Central memory CD8-positive, alpha-beta T cell (primary cell): ENCODE measurements around the gene ZNF446.
"Not testable (repeated sequence)": the region's sequence is repeated elsewhere in the genome, so short reads cannot be mapped to it uniquely, and the experiment has no call there.

ENCODE experiments used
- ATAC-seq: fragments of 150-1000 bp; cut with Tn5 transposase; replicated peaks from 2 replicates; pipeline ENCODE4 v1.10.0; 2022; ENCODE audit warnings: mild to moderate bottlenecking, moderate FRiP score, moderate number of reproducible peaks; ENCODE audit not compliant: poor library complexity, severe bottlenecking; ENCODE audit errors: extremely low read depth
- DNase-seq, 2 donors: peaks; one replicate each; pipeline ENCODE4 v3.0.0; 2021; ENCODE audit warnings: low spot score in 2 of 2
- H3K27ac Mint-ChIP-seq: one replicate; pipeline ENCODE4 v1.8.0; 2022; ENCODE audit warnings: low read depth, mild to moderate bottlenecking, moderate library complexity, mixed read lengths
- H3K27me3 Mint-ChIP-seq: one replicate; pipeline ENCODE4 v1.8.0; 2022; ENCODE audit warnings: mixed read lengths
- H3K36me3 Mint-ChIP-seq: one replicate; pipeline ENCODE4 v1.8.0; 2022; ENCODE audit warnings: mild to moderate bottlenecking, moderate library complexity, mixed read lengths; ENCODE audit not compliant: insufficient read depth
- H3K4me1 Mint-ChIP-seq: one replicate; pipeline ENCODE4 v1.8.0; 2022; ENCODE audit warnings: mixed read lengths
- H3K4me3 Mint-ChIP-seq: one replicate; pipeline ENCODE4 v1.8.0; 2022; ENCODE audit warnings: mild to moderate bottlenecking, moderate library complexity, mixed read lengths
- H3K9me3 Mint-ChIP-seq: one replicate; pipeline ENCODE4 v1.8.0; 2022; ENCODE audit warnings: mixed read lengths

The ZNF446 gene

GRCh38 chr19:58474291-58474996, 1.7 kb upstream of the ZNF446 start:
- ATAC-seq (no peak), DNase-seq (no peak)
- H3K4me1 Mint-ChIP-seq, result peaks cover 8% of the 10 kb centered on the region
- H3K27me3 Mint-ChIP-seq, result no peaks in the 10 kb centered on the region
- peak overlapping the region; percentile 91 for H3K27ac Mint-ChIP-seq
- H3K4me3 Mint-ChIP-seq, result peak overlapping the region; percentile 77
- no peaks in the 10 kb centered on the region for H3K9me3 Mint-ChIP-seq
- peaks cover 23% of the 10 kb centered on the region for H3K36me3 Mint-ChIP-seq

GRCh38 chr19:58474997-58475713, 997 bp upstream of the ZNF446 start:
- H3K4me1 Mint-ChIP-seq, result peaks cover 8% of the 10 kb centered on the region
- H3K36me3 Mint-ChIP-seq, result peaks cover 23% of the 10 kb centered on the region
- no peak for DNase-seq
- H3K4me3 Mint-ChIP-seq, result peak overlapping the region; percentile 77
- peak overlapping the region; percentile 91 for H3K27ac Mint-ChIP-seq
- peak; percentile 18 for ATAC-seq
- H3K27me3 Mint-ChIP-seq, result no peaks in the 10 kb centered on the region
- H3K9me3 Mint-ChIP-seq, result no peaks in the 10 kb centered on the region

GRCh38 chr19:58476498-58477015, 405 bp downstream of the ZNF446 start:
- peak overlapping the region; percentile 77 for H3K4me3 Mint-ChIP-seq
- DNase-seq (no peak), ATAC-seq (no peak)
- H3K27ac Mint-ChIP-seq, result peak overlapping the region; percentile 91
- peaks cover 22% of the 10 kb centered on the region for H3K36me3 Mint-ChIP-seq
- H3K9me3 Mint-ChIP-seq, result no peaks in the 10 kb centered on the region
- H3K27me3 Mint-ChIP-seq, result no peaks in the 10 kb centered on the region
- H3K4me1 Mint-ChIP-seq, result peaks cover 8% of the 10 kb centered on the region

DNA sequence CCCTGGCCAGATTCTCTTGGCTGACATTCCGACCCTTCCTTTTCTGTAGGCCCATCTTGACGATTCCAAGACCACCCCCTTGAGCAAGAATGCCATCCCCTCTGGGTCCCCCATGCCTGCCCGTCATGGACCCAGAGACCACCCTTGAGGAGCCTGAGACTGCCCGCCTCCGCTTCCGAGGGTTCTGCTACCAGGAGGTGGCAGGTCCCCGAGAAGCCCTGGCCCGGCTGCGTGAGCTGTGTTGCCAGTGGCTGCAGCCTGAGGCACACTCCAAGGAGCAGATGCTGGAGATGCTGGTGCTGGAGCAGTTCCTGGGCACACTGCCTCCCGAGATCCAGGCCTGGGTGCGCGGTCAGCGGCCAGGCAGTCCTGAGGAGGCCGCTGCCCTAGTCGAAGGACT, 978 bp downstream of the ZNF446 start:
- ATAC-seq (no peak), DNase-seq (no peak)
- H3K4me1 Mint-ChIP-seq, result peaks cover 8% of the 10 kb centered on the region
- peak overlapping the region; percentile 77 for H3K4me3 Mint-ChIP-seq
- H3K9me3 Mint-ChIP-seq, result no peaks in the 10 kb centered on the region
- peak overlapping the region; percentile 91 for H3K27ac Mint-ChIP-seq
- peaks cover 17% of the 10 kb centered on the region for H3K36me3 Mint-ChIP-seq
- H3K27me3 Mint-ChIP-seq, result no peaks in the 10 kb centered on the region

DNA sequence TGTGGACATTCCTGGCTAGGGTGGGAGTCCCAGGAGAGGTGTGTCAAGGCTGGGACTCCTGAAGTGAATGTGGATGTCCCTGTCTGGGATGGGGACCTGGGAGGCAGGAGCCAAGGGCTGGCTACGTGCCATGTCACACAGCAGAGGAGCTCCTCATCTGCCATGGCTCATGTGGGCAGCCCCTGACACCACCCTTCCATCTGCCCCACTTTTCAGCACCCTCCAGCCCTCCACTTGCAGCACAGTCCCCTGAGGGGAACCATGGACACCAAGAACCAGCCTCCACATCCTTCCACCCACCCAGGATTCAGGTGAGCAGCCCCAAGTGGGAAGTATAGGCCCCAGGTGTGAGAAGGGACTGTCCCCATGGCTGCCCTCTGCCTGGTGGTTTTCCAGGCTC, 1.7 kb downstream of the ZNF446 start:
- no peak for ATAC-seq
- Mint-ChIP-seq H3K9me3 (no peaks in the 10 kb centered on the region), H3K4me1 (peaks cover 12% of the 10 kb centered on the region), H3K27ac (no peak overlapping the region), H3K4me3 (peak overlapping the region; percentile 16), H3K27me3 (no peaks in the 10 kb centered on the region), H3K36me3 (peaks cover 15% of the 10 kb centered on the region)
- DNase-seq, result no peak

DNA sequence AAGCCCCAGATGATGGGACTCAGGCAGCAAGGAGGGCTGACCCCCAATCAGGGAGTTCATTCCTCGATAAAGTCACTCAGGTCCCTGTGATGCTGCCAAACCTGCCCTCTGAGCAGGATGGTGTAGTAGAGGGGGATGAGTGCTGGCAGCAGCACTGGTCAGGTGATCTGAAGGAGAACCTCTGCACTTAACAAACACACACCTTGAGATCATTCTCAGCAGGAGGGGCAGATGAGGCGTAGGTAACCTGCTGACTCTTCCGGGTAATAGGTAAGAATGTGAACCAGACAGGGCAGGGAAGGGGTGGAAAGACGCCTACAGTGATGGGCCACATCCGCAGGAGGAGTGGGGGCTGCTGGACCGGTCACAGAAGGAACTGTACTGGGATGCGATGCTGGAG, 3.2 kb downstream of the ZNF446 start:
- Mint-ChIP-seq H3K4me1 (peaks cover 12% of the 10 kb centered on the region), H3K27me3 (no peaks in the 10 kb centered on the region), H3K4me3 (no peak overlapping the region), H3K9me3 (no peaks in the 10 kb centered on the region), H3K36me3 (peaks cover 15% of the 10 kb centered on the region), H3K27ac (no peak overlapping the region)
- no peak for DNase-seq
- no peak for ATAC-seq

- ATAC-seq, result no peak
- no peaks in the 10 kb centered on the region for H3K27me3 Mint-ChIP-seq
- peaks cover 12% of the 10 kb centered on the region for H3K4me1 Mint-ChIP-seq
- no peak for DNase-seq
- H3K36me3 Mint-ChIP-seq, result peaks cover 12% of the 10 kb centered on the region
- no peaks in the 10 kb centered on the region for H3K9me3 Mint-ChIP-seq
- H3K4me3 Mint-ChIP-seq, result no peak overlapping the region
- no peak overlapping the region for H3K27ac Mint-ChIP-seq
These were observed 3.8 kb downstream of the ZNF446 start for GRCh38 chr19:58479736-58480480.

DNA sequence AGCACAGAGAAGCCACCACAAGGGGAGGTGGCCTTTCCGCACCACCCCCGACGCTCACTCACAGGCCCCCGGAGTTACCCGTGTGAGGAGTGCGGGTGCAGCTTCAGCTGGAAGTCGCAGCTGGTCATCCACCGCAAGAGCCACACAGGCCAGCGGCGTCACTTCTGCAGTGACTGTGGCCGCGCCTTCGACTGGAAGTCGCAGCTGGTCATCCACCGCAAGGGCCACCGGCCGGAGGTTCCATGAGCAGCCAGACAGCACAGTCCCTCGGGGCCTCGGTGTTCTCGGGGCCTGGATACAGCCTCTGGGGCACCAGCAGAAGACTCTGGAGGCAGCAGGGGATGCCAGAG, 4.3 kb downstream of the ZNF446 start:
- no peaks in the 10 kb centered on the region for H3K27me3 Mint-ChIP-seq
- H3K27ac Mint-ChIP-seq, result no peak overlapping the region
- no peaks in the 10 kb centered on the region for H3K9me3 Mint-ChIP-seq
- ATAC-seq (no peak), DNase-seq (no peak)
- H3K4me1 Mint-ChIP-seq, result peaks cover 12% of the 10 kb centered on the region
- no peak overlapping the region for H3K4me3 Mint-ChIP-seq
- H3K36me3 Mint-ChIP-seq, result peaks cover 11% of the 10 kb centered on the region

DNA sequence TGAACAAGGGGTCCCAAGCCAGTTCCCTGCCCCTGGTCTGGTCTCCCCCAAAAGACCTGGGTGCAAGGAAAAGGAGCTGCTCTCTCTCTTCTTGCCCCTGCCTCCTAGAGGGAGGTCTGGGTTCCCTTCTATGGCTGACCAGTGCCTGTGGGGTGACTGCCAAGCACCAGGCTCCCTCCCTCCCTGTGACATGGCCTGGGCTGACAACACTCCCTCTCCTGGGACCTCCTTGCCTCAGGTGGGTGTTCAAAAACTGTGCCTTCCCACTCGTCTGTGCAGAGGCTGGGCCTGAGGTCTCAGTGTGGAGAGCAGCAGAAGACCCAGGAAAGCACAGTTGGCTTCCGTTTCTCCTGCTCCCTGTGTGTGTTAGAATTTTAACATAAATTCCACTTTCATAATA, 4.7 kb downstream of the ZNF446 start:
- Mint-ChIP-seq H3K9me3 (no peaks in the 10 kb centered on the region), H3K27ac (no peak overlapping the region)
- no peak for ATAC-seq

GRCh38 chr19:58482372-58482771, 6.2 kb downstream of the ZNF446 start:
- H3K4me1 Mint-ChIP-seq, result peaks cover 5% of the 10 kb centered on the region
- no peak overlapping the region for H3K27ac Mint-ChIP-seq
- H3K27me3 Mint-ChIP-seq, result no peaks in the 10 kb centered on the region
- ATAC-seq (no peak), DNase-seq (no peak)
- H3K36me3 Mint-ChIP-seq, result peaks cover 3% of the 10 kb centered on the region
- H3K9me3 Mint-ChIP-seq, result no peaks in the 10 kb centered on the region
- H3K4me3 Mint-ChIP-seq, result no peak overlapping the region

More for the DNA sequence above, 4.7 kb downstream of the ZNF446 start:
- no peak for DNase-seq
- no peaks in the 10 kb centered on the region for H3K27me3 Mint-ChIP-seq
- H3K4me3 Mint-ChIP-seq, result no peak overlapping the region
- peaks cover 12% of the 10 kb centered on the region for H3K4me1 Mint-ChIP-seq
- H3K36me3 Mint-ChIP-seq, result peaks cover 7% of the 10 kb centered on the region

DNA sequence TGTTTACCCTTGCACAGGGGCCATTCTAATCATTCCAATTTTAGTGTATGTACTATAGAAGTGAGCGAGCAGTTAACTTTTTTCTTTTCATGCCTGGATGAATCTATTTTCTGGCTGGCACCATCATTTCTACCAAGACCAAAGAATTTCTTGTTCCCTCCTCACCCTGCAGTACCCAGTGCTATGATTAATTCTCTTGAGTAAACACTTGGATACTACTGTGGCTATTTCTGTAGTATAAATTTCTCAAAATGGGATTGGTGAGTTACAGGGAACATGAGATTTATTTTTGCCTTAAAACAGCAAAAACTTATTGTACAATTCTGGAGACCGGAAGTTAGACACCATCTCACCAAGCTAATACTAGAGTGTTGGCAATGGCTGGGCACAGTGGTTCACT, 7.6 kb downstream of the ZNF446 start:
- Mint-ChIP-seq H3K36me3 (no peaks in the 10 kb centered on the region), H3K27me3 (no peaks in the 10 kb centered on the region), H3K4me1 (peaks cover 5% of the 10 kb centered on the region), H3K9me3 (no peaks in the 10 kb centered on the region), H3K4me3 (no peak overlapping the region), H3K27ac (no peak overlapping the region)
- DNase-seq (no peak), ATAC-seq (no peak)

DNA sequence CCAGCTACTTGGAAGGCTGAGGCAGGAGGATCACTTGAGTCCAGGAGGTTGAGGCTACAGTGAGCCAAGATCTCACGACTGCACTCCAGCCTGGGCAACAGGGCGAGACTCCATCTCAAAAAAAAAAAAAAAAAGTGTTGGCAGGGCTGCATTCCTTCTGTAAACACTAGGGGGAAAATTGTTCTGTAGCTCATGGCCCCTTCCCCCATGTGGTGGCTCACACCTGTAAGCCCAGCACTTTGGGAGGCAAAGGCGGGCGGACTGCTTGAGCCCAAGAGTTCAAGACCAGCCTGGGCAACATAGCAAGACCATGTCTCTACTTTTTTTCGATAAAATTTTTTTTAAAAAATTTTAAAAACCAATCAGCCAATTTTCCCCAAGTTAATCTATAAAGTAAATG, 8.2 kb downstream of the ZNF446 start:
- H3K4me3 Mint-ChIP-seq, H3K4me1 Mint-ChIP-seq, H3K9me3 Mint-ChIP-seq, ATAC-seq, DNase-seq, H3K27ac Mint-ChIP-seq, H3K27me3 Mint-ChIP-seq, H3K36me3 Mint-ChIP-seq: not testable (repeated sequence)
